Ovary (tissue), 3 donors: Measurements from ENCODE around the gene CRACR2B.

Experiments used
- CTCF ChIP-seq, 3 donors: fragments of 450-650 bp in 2 of 3; fragments of 200-600 bp in 1 of 3; IDR thresholded peaks; one replicate each; pipeline versions ENCODE4 v1.5.1 to v1.8.0; 2016 to 2022; ENCODE audit warnings: antibody characterized with exemption in 3 of 3, mild to moderate bottlenecking in 1 of 3
- EP300 ChIP-seq: sonication (generic); formaldehyde crosslinking; IDR thresholded peaks from one replicate; pipeline ENCODE4 v1.6.1; 2017; ENCODE audit warnings: antibody characterized with exemption
- POLR2A ChIP-seq: fragments of 450-650 bp; IDR thresholded peaks from one replicate; pipeline ENCODE4 v1.6.1; 2017; ENCODE audit warnings: antibody characterized with exemption, mild to moderate bottlenecking, moderate library complexity
- donor health status: DM: no; HTN: no; CAD: no.

GRCh38 chr11:837189-837989, 9.7 kb downstream of the CRACR2B start:
- TF ChIP-seq POLR2A: no peak
- TF ChIP-seq CTCF (IDR thresholded peaks at IDR 0.05): no peak
- TF ChIP-seq EP300: no peak
